Caco-2 (cell line): Measurements from ENCODE around the gene PCNX3. TPM values are rescaled to one million over a fixed set of nuclear protein-coding genes. Genes with fewer than 3 reads are reported as not detected.

Experiments used
- BruUV-seq: library from RNA; stranded (reverse); fragments of 400-500 nt; replicated peaks from 2 replicates; lab custom pipeline; 2021; lab: Mats Ljungman, UMichigan
- CTCF ChIA-PET: fragments of 300-600 bp; sonication (Branson Sonifier 250); formaldehyde crosslinking; loops from one replicate; lab custom pipeline; 2022; ENCODE audit warnings: antibody characterized with exemption; lab: Charles Lee
- POLR2A ChIA-PET: fragments of 300-600 bp; sonication (Branson Sonifier 250); formaldehyde crosslinking; loops from one replicate; lab custom pipeline; 2022; ENCODE audit warnings: antibody characterized with exemption; lab: Charles Lee
- DNase-seq, 2 experiments: peaks; one replicate each; pipeline versions ENCODE4 v3.0.0 to v3.0.0-alpha.2; 2020 to 2022
- H3K27me3 ChIP-seq: replicated peaks from 2 replicates; pipeline ENCODE4 v1.6.0; 2011; ENCODE audit warnings: low read length; ENCODE audit not compliant: control insufficient read depth, insufficient read depth
- H3K36me3 ChIP-seq: 2 replicates; pipeline ENCODE4 v1.5.1; 2011; ENCODE audit warnings: low read length; ENCODE audit not compliant: control insufficient read depth, insufficient read depth
- H3K4me1 ChIP-seq: fragments of 250-450 bp; sonication (Bioruptor Pico); 2 replicates; pipeline ENCODE4 v1.5.1; 2020; ENCODE audit warnings: mild to moderate bottlenecking
- H3K4me3 ChIP-seq: 2 replicates; pipeline ENCODE4 v1.5.1; 2011; ENCODE audit warnings: low read depth, mild to moderate bottlenecking, control low read depth, low read length
- H3K9me3 ChIP-seq: fragments of 250-450 bp; sonication (Bioruptor Pico); 2 replicates; pipeline ENCODE4 v1.5.1; 2020; ENCODE audit warnings: mild to moderate bottlenecking, moderate library complexity
- H3K27ac Mint-ChIP-seq: one replicate; pipeline ENCODE4 v1.8.0; 2022; ENCODE audit warnings: mixed read lengths; ENCODE audit not compliant: unreplicated experiment
- H3K27me3 Mint-ChIP-seq: one replicate; pipeline ENCODE4 v1.8.0; 2022; ENCODE audit warnings: mixed read lengths; ENCODE audit not compliant: insufficient read depth, unreplicated experiment
- H3K36me3 Mint-ChIP-seq: one replicate; pipeline ENCODE4 v1.8.0; 2022; ENCODE audit warnings: mild to moderate bottlenecking, mixed read lengths; ENCODE audit not compliant: insufficient read depth, unreplicated experiment
- H3K4me1 Mint-ChIP-seq: one replicate; pipeline ENCODE4 v1.8.0; 2022; ENCODE audit warnings: low read depth, mixed read lengths; ENCODE audit not compliant: unreplicated experiment
- H3K4me3 Mint-ChIP-seq: one replicate; pipeline ENCODE4 v1.8.0; 2022; ENCODE audit warnings: mild to moderate bottlenecking, moderate library complexity, mixed read lengths; ENCODE audit not compliant: unreplicated experiment
- H3K9me3 Mint-ChIP-seq: one replicate; pipeline ENCODE4 v1.8.0; 2022; ENCODE audit warnings: mixed read lengths; ENCODE audit not compliant: unreplicated experiment
- CTCF ChIP-seq, 2 experiments: fragments of 200-600 bp in 1 of 2; IDR thresholded peaks; 1 replicate in 1 of 2; 2 replicates in 1 of 2; pipeline versions ENCODE4 v1.5.1 to v1.8.0; 2011 to 2022; ENCODE audit warnings: antibody characterized with exemption in 1 of 2, control low read depth in 1 of 2, inconsistent platforms in 1 of 2, low read depth in 1 of 2, low read length in 1 of 2, mild to moderate bottlenecking in 1 of 2, moderate library complexity in 1 of 2; ENCODE audit not compliant: insufficient read depth in 1 of 2, severe bottlenecking in 1 of 2, unreplicated experiment in 1 of 2
- intact Hi-C: fragments of 100-400 bp; cut with micrococcal nuclease; formaldehyde crosslinking; loops from one replicate; pipeline ENCODE4 v1.10.0; 2022; ENCODE audit not compliant: unreplicated experiment
- total RNA-seq: library from RNA; stranded (reverse); gene quantifications from 2 replicates; pipeline ENCODE4 v1.2.3, GENCODE V29; 2022

Gene PCNX3
- total RNA-seq, 1 experiment from 2014 or later: 52.7 TPM

GRCh38 chr11:65655570-65656332, 40.2 kb downstream of the PCNX3 start:
- Mint-ChIP-seq H3K36me3 (peaks cover 87% of the 10 kb centered on the region), H3K27me3 (no peaks in the 10 kb centered on the region), H3K4me3 (no peak overlapping the region), H3K27ac (no peak overlapping the region), H3K4me1 (peaks cover 18% of the 10 kb centered on the region), H3K9me3 (no peaks in the 10 kb centered on the region)
- no peak for TF ChIP-seq CTCF (IDR thresholded peaks at IDR 0.05; ENCODE audit: insufficient read depth in 1 of 2, low read depth in 1 of 2, low read length in 1 of 2, severe bottlenecking in 1 of 2, unreplicated experiment in 1 of 2)
- Histone ChIP-seq H3K36me3 (peaks cover 11% of the 10 kb centered on the region), H3K4me1 (peaks cover 18% of the 10 kb centered on the region), H3K9me3 (no peaks in the 10 kb centered on the region), H3K4me3 (no peak overlapping the region), H3K27me3 (no peaks in the 10 kb centered on the region)
- DNase-seq: no peak
- BruUV-seq: no TSS peak
- POLR2A ChIA-PET: no interaction called here
- intact Hi-C loops: no loop called here
- CTCF ChIA-PET: no interaction called here

- Histone ChIP-seq H3K4me3 (no peak overlapping the region), H3K4me1 (peaks cover 17% of the 10 kb centered on the region), H3K27me3 (no peaks in the 10 kb centered on the region), H3K9me3 (no peaks in the 10 kb centered on the region), H3K36me3 (peaks cover 11% of the 10 kb centered on the region)
- no peak overlapping the region for H3K27ac Mint-ChIP-seq
- H3K4me1 Mint-ChIP-seq: peaks cover 9% of the 10 kb centered on the region
- no peak for DNase-seq
- TF ChIP-seq CTCF (IDR thresholded peaks at IDR 0.05; ENCODE audit: insufficient read depth in 1 of 2, low read depth in 1 of 2, low read length in 1 of 2, severe bottlenecking in 1 of 2, unreplicated experiment in 1 of 2): no peak
- no peaks in the 10 kb centered on the region for H3K27me3 Mint-ChIP-seq
- BruUV-seq: no TSS peak
- H3K36me3 Mint-ChIP-seq: peaks cover 70% of the 10 kb centered on the region
- H3K9me3 Mint-ChIP-seq: no peaks in the 10 kb centered on the region
- CTCF ChIA-PET: interaction anchor here (0.6 kb wide), 1 partner anchor 17 kb away, joined by 4 read pairs; no protein-coding TSS in a partner anchor
- POLR2A ChIA-PET: no interaction called here
- intact Hi-C loops: no loop called here
- no peak overlapping the region for H3K4me3 Mint-ChIP-seq
These were observed 41.9 kb downstream of the PCNX3 start for GRCh38 chr11:65657426-65657825.

GRCh38 chr11:65658174-65659021, 42.8 kb downstream of the PCNX3 start:
- no peak overlapping the region for H3K4me3 Mint-ChIP-seq
- H3K9me3 Mint-ChIP-seq: no peaks in the 10 kb centered on the region
- H3K27me3 Mint-ChIP-seq: no peaks in the 10 kb centered on the region
- no TSS peak for BruUV-seq
- Histone ChIP-seq H3K4me1 (peaks cover 13% of the 10 kb centered on the region; the same call in 1 of the 2 replicates), H3K4me3 (no peak overlapping the region), H3K9me3 (no peaks in the 10 kb centered on the region), H3K36me3 (peaks cover 11% of the 10 kb centered on the region), H3K27me3 (no peaks in the 10 kb centered on the region)
- CTCF ChIA-PET: no interaction called here
- no peak overlapping the region for H3K27ac Mint-ChIP-seq
- POLR2A ChIA-PET: no interaction called here
- intact Hi-C loops: no loop called here
- no peak for TF ChIP-seq CTCF (IDR thresholded peaks at IDR 0.05; ENCODE audit: insufficient read depth in 1 of 2, low read depth in 1 of 2, low read length in 1 of 2, severe bottlenecking in 1 of 2, unreplicated experiment in 1 of 2)
- DNase-seq: no peak
- H3K4me1 Mint-ChIP-seq: peaks cover 1% of the 10 kb centered on the region
- peaks cover 65% of the 10 kb centered on the region for H3K36me3 Mint-ChIP-seq
